HepG2 (cell line): Measurements from ENCODE around the gene SEPTIN10.

Experiments used
- NFKBIZ ChIP-seq: IDR thresholded peaks from 2 replicates; pipeline ENCODE4 v1.6.1; 2018; ENCODE audit warnings: missing genetic modification reagents, missing compliant biosample characterization
- NFYB ChIP-seq: sonication (generic); formaldehyde crosslinking; IDR thresholded peaks from 2 replicates; pipeline ENCODE4 v1.4.0; 2020; ENCODE audit warnings: missing genetic modification reagents
- POLR2A ChIP-seq, 2 experiments: IDR thresholded peaks; 2 replicates each; pipeline ENCODE4 v1.6.1; 2011; ENCODE audit warnings: low read depth in 2 of 2, low read length in 2 of 2, mild to moderate bottlenecking in 1 of 2, moderate library complexity in 1 of 2; ENCODE audit not compliant: insufficient read depth in 1 of 2
- PRPF4 ChIP-seq: fragments of 200-400 bp; formaldehyde crosslinking; IDR thresholded peaks from 2 replicates; pipeline ENCODE4 v1.6.1; 2016; ENCODE audit warnings: low read length, low read depth; ENCODE audit not compliant: poor library complexity, severe bottlenecking
- RAD21 ChIP-seq: fragments of 450-650 bp; formaldehyde crosslinking; IDR thresholded peaks from 2 replicates; pipeline ENCODE4 v1.5.0; 2020; ENCODE audit warnings: mild to moderate bottlenecking
- SMC3 ChIP-seq: IDR thresholded peaks from 2 replicates; pipeline ENCODE4 v1.6.1; 2011; ENCODE audit warnings: low read length, improper control_type of control experiment
- SRSF1 ChIP-seq: fragments of 200-400 bp; formaldehyde crosslinking; optimal IDR thresholded peaks from 2 replicates; pipeline ENCODE3; 2017; ENCODE audit warnings: mild to moderate bottlenecking, low read depth, low read length, moderate library complexity
- ZNF207 ChIP-seq: fragments of 450-650 bp; IDR thresholded peaks from 2 replicates; pipeline ENCODE4 v1.6.1; 2016; ENCODE audit warnings: antibody characterized with exemption, borderline replicate concordance
- ZNF30 ChIP-seq: sonication (generic); formaldehyde crosslinking; IDR thresholded peaks from 2 replicates; pipeline ENCODE4 v1.5.0; 2020; ENCODE audit warnings: mild to moderate bottlenecking, missing genetic modification reagents
- ZNF749 ChIP-seq: sonication (generic); formaldehyde crosslinking; IDR thresholded peaks from 2 replicates; pipeline ENCODE4 v1.8.0; 2022; ENCODE audit warnings: mild to moderate bottlenecking, missing genetic modification reagents, moderate library complexity, borderline replicate concordance
- TF ChIP-seq, protein P1 (sequence below): sonication (generic); formaldehyde crosslinking; IDR thresholded peaks from 2 replicates; pipeline ENCODE4 v1.5.1; 2020; ENCODE audit warnings: mild to moderate bottlenecking, missing genetic modification reagents, moderate library complexity
- TF ChIP-seq, protein P2 (sequence below): sonication (generic); formaldehyde crosslinking; IDR thresholded peaks from 2 replicates; pipeline ENCODE4 v1.9.0; 2021; ENCODE audit warnings: missing genetic modification reagents, borderline replicate concordance
- TF ChIP-seq, protein P3 (sequence below): IDR thresholded peaks from 2 replicates; pipeline ENCODE4 v1.6.1; 2016; ENCODE audit warnings: low read depth, borderline replicate concordance

DNA sequence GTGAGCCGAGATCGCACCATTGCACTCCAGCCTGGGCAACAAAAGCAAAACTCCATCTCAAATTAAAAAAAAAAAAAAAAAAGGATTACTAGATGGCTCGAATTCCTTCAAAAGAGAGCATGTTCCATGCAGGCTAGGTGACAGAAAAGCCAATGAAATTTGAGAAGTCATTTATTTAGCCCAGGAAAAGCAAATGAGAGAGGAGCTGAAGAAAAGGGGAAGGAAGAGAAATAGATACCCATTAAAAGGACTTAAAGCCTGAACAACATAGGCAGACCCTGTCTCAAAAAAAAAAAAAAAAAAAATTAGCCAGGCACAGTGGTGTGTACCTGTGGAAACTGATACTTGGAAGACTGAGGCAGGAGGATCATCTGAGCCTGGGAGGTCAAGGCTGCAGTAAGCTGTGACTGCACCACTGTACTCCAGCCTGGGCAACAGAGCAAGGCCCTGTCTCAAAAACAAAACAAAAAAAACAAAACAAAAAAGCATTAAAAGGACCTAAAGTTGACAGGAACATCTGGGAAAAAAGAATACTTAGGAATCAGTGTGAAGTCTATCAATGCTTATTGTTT is 11.1 kb downstream of the SEPTIN10 start:
- TF ChIP-seq NFYB (CRISPR knock-in tag): no peak
- no peak for TF ChIP-seq RAD21 (CRISPR knock-in tag)
- TF ChIP-seq, protein P1, sequence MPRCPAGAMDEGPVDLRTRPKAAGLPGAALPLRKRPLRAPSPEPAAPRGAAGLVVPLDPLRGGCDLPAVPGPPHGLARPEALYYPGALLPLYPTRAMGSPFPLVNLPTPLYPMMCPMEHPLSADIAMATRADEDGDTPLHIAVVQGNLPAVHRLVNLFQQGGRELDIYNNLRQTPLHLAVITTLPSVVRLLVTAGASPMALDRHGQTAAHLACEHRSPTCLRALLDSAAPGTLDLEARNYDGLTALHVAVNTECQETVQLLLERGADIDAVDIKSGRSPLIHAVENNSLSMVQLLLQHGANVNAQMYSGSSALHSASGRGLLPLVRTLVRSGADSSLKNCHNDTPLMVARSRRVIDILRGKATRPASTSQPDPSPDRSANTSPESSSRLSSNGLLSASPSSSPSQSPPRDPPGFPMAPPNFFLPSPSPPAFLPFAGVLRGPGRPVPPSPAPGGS (CRISPR knock-in tag): no peak
- TF ChIP-seq PRPF4: no peak
- TF ChIP-seq ZNF30: no peak
- no peak for TF ChIP-seq SMC3
- no peak for TF ChIP-seq POLR2A (IDR thresholded peaks at IDR 0.05; ENCODE audit: insufficient read depth in 1 of 2, low read depth in 2 of 2, low read length in 2 of 2)
- TF ChIP-seq ZNF749: no peak
- no peak for TF ChIP-seq SRSF1
- TF ChIP-seq, protein P2, sequence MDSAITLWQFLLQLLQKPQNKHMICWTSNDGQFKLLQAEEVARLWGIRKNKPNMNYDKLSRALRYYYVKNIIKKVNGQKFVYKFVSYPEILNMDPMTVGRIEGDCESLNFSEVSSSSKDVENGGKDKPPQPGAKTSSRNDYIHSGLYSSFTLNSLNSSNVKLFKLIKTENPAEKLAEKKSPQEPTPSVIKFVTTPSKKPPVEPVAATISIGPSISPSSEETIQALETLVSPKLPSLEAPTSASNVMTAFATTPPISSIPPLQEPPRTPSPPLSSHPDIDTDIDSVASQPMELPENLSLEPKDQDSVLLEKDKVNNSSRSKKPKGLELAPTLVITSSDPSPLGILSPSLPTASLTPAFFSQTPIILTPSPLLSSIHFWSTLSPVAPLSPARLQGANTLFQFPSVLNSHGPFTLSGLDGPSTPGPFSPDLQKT (CRISPR knock-in tag): no peak
- TF ChIP-seq ZNF207: no peak
- TF ChIP-seq, protein P3, sequence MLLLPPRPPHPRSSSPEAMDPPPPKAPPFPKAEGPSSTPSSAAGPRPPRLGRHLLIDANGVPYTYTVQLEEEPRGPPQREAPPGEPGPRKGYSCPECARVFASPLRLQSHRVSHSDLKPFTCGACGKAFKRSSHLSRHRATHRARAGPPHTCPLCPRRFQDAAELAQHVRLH (CRISPR knock-in tag): no peak
- TF ChIP-seq NFKBIZ (CRISPR knock-in tag): no peak
